IMR-90 (cell line): ENCODE data around the gene NUP210.
"Not testable (repeated sequence)": the region's sequence is repeated elsewhere in the genome, so short reads cannot be mapped to it uniquely, and the experiment has no call there.

ENCODE experiments used
- MAFK ChIP-seq: IDR thresholded peaks from 2 replicates; pipeline ENCODE4 v1.6.1; 2012; ENCODE audit warnings: low read depth, low read length, improper control_type of control experiment
- NFE2L2 ChIP-seq: fragments of 150-350 bp; IDR thresholded peaks from 2 replicates; pipeline ENCODE4 v1.6.1; 2016; ENCODE audit warnings: low read depth, mild to moderate bottlenecking, low read length
- TF ChIP-seq, protein P1 (sequence below): fragments of 150-350 bp; IDR thresholded peaks from 2 replicates; pipeline ENCODE4 v1.6.1; 2017; ENCODE audit warnings: mild to moderate bottlenecking, antibody characterized with exemption, low read length, low read depth
- TF ChIP-seq, protein P2 (sequence below): conservative IDR thresholded peaks from 2 replicates; pipeline ENCODE4 v1.5.1; 2012; ENCODE audit warnings: mild to moderate bottlenecking, low read depth, low read length, improper control_type of control experiment

DNA sequence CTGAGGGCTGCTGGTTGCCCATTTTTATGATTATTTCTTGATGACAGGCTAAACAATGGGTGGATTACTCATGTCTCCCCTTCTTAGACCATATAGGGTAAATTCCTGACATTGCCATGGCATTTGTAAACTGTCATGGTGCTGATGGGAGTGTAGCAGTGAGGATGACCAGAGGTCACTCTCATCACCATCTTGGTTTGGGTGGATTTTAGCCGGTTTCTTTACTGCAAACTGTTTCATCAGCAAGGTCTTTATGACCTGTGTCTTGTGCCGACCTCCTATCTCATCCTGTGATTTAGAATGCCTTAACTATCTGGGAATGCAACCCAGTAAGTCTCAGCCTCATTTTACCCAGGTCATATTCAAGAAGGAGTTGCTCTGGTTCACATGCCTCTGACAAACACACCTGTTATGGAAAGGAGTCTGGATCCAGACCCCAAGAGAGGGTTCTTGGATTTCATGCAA is 10.3 kb upstream of the NUP210 start:
- TF ChIP-seq NFE2L2, MAFK: not testable (repeated sequence)
- TF ChIP-seq, protein P1, sequence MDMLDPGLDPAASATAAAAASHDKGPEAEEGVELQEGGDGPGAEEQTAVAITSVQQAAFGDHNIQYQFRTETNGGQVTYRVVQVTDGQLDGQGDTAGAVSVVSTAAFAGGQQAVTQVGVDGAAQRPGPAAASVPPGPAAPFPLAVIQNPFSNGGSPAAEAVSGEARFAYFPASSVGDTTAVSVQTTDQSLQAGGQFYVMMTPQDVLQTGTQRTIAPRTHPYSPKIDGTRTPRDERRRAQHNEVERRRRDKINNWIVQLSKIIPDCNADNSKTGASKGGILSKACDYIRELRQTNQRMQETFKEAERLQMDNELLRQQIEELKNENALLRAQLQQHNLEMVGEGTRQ: not testable (repeated sequence)
- TF ChIP-seq, protein P2, sequence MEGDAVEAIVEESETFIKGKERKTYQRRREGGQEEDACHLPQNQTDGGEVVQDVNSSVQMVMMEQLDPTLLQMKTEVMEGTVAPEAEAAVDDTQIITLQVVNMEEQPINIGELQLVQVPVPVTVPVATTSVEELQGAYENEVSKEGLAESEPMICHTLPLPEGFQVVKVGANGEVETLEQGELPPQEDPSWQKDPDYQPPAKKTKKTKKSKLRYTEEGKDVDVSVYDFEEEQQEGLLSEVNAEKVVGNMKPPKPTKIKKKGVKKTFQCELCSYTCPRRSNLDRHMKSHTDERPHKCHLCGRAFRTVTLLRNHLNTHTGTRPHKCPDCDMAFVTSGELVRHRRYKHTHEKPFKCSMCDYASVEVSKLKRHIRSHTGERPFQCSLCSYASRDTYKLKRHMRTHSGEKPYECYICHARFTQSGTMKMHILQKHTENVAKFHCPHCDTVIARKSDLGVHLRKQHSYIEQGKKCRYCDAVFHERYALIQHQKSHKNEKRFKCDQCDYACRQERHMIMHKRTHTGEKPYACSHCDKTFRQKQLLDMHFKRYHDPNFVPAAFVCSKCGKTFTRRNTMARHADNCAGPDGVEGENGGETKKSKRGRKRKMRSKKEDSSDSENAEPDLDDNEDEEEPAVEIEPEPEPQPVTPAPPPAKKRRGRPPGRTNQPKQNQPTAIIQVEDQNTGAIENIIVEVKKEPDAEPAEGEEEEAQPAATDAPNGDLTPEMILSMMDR: not testable (repeated sequence)
